HG02763 (cell line): ENCODE data around the gene GIMD1.
"Not testable (repeated sequence)": the region's sequence is repeated elsewhere in the genome, so short reads cannot be mapped to it uniquely, and the experiment has no call there.

Experiments used
- ATAC-seq: cut with Tn5 transposase; IDR thresholded peaks from one replicate; pipeline ENCODE4 v1.9.1; 2021; ENCODE audit warnings: mild to moderate bottlenecking, moderate library complexity; ENCODE audit not compliant: unreplicated experiment

GIMD1 gene

DNA sequence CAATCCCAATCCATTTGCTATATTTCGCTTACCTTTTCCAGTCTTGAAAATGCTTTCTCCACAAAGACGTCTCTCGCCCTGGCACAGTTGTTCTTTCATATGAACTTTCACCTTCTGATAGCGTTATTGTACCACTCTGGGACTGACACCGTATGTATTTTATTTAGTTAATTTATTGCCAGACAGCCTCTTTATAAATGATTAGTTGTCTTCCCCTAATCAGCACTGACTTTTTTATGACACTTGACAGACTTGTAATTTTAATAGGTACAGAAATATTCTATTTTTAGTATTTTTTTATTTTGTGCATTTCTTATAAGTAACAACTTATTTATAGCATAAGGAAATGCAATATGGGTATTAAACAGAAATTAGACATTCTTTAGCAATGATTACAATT lies at the start of gene GIMD1:
Gene GIMD1, minus strand, starts transcription at position 101 of the 400 bp plus-strand sequence. CDS start 1,343 bp downstream, outside the sequence.
- ATAC-seq = no peak

DNA sequence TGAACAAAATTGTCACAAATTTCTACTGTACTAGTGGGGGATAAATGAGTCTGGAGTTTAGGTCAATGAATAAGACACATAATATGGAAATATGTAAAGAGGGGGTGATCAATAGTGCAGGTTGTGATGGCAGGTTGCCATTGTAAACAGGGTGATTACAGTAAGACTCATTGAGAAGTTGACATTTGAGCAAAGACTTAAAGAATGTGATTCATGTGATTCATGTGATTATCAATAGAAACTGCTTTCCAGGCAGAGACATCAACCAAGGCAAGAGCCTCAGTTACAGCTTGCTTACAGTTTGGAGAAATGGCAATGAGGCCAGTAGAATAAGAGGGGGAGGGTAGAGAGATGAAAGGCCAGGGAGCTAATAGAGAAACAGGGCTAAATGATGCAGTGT lies 45.8 kb upstream of the GIMD1 start:
- no peak for ATAC-seq

DNA sequence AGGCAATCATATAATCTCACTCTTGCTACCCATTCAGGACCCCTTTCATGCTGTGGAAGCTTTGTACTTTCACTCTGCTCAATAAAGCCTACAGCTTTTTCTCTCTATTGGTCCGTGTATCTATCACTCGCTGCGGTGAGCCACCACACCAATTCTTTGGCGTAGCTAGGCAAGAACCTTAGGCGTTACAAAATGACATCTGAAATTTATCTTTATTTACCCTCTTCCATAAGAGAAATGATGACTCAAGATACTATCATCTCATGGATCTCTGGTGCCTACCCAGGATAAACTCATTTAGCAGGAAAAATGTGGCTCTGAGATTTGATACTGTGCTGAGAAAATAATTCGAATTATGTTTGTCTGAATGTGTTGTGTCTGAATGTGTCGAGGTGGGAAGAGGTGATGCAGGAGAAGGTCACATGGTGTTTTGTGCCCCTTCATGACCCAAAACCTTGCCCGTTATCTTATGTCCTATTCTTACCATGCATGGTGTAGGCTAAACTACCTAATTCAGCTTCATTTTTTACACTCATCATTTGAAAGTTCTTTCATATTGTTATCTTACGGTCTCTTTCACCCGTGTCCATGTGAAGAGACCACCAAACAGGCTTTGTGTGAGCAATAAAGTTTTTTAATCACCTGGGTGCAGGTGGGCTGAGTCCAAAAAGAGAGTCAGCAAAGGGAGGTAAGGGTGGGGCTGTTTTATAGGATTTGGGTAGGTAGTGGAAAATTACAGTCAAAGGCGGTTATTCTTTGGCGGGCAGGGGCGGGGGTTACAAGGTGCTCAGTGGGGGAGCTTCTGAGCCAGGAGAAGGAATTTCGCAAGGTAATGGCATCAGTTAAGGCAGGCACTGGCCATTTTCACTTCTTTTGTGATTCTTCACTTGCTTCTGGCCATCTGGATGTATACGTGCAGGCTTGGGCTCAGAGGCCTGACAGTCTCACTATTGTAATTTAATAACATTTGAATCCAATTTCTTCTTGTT lies 41.6 kb upstream of the GIMD1 start:
- no peak for ATAC-seq

DNA sequence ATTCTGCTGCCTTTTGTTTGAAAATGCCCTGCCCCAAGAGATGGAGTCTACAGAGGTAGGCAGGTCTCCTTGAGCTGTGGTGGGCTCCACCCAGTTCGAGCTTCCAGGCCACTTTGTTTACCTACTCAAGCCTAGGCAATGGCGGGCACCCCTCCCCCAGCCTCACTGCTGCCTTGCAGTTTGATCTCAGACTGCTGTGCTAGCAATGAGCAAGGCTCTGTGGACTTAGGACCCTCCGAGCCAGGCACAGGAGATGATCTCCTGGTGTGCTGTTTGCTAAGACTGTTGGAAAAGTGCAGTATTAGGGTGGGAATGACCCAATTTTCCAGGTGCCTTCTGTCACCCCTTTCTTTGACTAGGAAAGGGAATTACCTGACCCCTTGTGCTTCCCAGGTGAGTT lies 39.4 kb upstream of the GIMD1 start:
- ATAC-seq = not testable (repeated sequence)

DNA sequence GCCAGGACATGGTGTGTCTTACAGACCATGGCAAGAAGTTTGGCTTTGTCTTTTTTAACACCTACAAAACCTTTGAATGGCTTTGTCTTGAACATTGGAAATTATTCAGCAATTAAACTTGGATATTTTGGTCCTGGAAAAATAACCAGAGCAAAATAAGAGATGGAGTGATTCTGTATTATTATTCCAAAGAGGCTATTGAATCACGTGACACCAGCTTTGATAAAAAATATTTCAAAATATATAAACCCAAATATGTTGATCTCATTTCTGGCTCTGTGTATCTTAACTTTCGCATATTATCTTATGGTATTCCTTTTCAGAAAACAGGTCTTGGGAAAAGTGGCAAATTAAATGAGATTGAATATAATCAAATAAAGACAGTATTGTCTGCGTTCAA lies 32.6 kb upstream of the GIMD1 start:
- ATAC-seq = no peak

DNA sequence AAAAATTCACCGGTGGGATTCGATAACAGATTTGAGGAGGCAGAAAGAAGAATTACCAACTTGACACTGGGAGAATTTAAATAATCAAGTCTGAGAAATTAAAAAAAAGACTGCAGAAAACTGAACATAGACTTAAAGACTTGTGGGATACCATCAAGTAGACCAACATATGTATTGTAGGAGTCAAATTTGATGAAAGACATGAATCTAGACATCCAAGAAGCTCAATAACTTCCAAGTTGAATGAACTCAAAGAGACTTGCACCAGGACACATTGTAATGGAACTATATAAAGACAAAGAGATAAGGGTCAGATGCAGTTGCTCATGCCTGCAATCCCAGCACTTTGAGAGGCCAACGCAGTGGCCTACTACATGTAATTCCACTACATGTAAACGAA lies 30.3 kb upstream of the GIMD1 start:
- not testable (repeated sequence) for ATAC-seq

DNA sequence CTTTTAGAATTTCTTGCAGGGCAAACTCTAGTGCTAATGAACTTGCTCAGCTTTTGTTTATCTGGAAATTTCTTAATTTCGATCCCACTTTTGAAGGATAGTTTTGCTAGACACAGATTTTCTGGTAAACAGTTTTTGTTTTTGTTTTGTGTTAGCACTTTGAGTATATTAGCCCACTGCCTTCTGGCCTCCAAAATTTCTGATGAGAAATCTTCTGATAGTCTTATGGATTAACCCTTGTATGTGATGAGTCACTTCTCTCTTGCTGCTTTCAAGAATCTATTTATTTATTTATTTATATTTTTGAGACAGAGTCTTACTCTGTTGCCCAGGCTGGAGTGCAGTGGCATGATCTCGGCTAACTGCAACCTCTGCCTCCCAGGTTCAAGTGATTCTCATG lies 27.0 kb upstream of the GIMD1 start:
- ATAC-seq = no peak

DNA sequence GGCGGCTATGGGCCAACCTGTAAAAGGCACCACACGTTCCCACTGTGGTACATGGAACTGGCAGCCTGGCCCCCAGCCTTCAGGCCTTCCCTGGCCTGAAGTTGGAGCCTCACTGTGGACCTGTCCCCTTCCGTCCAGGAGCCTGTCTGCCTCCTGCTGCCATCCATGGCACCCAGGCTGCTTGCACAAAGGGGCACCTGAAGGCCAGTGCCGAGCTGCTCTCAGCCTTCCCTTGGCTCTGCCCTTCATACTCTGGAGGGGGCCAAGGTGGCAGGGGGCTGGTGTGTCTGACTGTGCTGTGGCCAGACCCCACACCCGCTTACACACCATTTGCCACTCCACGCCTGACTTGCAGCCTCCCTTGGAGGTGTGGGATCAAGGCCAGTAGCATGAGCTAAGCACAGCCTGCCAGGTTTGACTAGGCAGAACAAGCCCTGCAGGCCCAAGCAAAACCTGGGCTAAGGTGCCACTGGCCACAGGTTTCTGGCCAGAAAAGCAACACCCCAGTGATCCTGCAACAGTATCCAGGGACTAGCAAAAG lies 17.3 kb upstream of the GIMD1 start:
- no peak for ATAC-seq

DNA sequence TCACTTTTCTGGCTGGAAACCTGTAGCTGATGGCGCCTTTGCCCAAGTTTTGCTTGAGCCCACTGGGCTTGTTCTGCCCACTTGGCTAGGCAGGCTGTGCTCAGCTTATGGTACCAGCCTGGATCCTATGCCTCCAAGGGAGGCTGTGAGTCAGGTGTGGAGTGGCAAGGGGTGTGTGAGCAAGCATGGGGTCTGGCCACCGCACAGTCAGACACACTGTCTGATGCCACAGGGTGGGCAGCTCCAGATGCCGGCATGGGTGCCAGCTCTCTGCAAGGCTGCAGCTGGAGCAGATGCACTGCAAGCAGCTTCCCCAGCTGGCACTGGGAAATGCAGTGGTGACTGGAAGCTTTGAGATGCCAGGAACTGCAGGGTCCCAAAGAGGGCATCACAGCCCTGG lies 16.3 kb upstream of the GIMD1 start:
- ATAC-seq = no peak

DNA sequence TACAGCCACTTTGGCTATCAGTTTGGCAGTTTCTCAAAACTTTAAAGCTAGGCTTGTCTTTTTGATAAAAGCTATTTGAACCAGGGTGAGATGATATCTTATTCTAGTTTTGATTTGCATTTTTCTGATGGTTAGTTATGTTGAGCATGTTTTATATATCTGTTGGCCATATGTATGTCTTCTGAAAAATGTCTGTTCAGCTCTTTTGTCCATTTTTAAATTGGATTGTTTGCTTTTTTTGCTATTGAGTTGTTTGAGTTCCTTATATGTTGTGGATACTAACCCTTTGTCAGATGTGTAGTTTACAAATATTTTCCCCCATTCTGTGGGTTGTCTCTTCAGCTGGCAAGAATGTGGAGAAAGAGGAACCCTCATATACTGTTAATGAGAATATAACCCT lies 11.6 kb upstream of the GIMD1 start:
- no peak for ATAC-seq

DNA sequence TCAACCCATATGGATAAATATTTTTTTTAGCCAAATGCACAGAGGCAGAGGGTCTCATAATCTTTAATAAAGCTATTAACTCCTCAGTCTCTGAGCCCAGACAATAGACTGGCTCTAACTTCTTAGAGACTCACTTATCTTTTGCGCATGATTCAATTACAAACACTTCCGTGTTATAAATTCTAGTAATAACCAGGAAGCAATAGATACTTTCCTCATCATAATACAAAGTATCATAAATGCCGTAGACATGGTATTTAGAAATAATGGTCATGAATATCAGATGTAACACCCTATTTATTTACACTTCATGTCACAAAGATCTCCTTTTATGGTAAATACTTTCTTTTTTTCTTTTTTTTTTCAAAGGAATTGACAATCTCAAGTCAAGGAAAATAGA lies 4.4 kb upstream of the GIMD1 start:
- no peak for ATAC-seq

DNA sequence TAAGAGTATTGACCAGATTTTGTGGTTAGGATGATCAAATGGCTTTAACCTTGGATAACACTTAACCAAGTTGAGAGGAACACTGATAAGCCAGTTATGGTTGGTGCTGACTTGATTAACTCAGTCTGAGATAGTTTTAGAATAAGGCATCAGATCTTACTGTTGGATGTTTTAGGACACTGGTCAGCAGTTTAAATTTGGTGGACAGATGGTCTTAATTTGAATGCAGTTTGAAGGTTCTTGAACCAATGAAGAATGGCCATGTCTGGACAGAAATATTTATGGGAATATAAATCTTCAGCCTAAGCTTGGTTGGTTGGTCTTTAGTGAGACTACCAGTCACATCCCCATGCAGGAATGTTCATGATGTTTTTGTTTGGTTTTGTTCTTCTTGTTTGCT lies 2.6 kb upstream of the GIMD1 start:
- no peak for ATAC-seq

DNA sequence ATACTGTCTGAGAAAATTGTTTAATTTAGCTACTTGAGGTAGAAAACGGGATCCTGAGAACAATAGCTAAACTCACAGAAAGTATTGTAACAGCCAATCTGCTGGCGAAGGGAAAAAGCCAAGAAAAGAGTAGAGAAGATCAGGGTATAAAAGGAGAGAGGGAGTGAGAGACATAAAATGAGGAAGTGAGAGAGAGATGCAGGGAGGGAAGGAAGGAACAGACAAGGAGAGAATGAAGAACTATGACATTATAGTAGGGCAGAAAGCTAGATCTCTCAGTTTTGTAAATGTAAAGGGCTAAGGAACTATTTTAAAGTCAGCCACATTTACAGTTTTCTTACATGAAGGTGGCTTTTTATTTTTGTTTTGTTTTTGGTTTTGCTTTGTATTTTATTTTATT lies 1.6 kb upstream of the GIMD1 start:
- no peak for ATAC-seq

DNA sequence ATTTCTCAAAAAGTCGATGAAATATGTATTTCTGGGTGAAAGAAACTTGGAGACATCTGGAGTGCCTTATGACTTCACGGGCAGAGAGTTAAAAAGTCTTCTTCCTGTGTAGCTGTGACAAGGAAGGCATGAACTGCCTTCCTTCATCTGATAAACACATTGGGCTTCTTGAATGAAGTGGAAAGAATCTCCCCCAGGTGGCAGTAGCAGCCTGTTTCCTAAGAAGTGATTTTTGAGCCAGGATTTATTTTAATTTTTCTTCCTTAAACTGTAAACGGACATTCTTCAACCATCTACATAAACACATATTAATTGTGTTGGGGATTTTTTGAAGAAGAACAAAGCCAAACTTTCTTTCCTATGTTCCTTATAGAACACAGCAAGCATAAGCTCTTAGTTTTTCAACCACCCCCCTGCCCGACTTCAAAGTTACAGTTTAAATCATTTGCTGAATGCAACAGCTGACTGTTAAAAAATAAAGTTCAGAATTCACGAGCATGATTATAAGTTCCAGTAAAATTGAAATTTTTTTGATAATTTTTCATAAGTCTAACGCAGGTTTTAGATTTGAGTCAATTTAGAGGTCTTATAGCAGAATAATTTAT lies 980 bp upstream of the GIMD1 start:
- no peak for ATAC-seq

DNA sequence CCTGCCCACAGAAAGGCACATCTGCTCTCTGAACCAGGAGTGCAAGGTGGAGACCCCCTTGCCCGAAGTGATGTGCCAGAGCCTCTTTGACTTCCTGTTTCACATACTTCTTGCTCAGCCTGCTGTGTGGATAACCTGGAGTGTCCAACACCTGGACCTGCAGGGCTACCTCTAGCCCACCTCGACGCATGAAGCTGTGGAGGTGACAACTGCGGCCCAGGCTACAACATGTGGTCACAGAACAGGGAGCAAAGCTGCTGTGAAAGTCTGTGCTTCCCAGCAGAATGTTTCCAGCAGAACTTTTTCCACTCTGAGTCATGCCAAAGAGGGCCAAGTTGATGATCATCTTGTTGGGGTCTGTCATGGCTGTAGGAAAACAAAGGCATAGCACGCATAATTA lies 1.5 kb downstream of the GIMD1 start:
- no peak for ATAC-seq

DNA sequence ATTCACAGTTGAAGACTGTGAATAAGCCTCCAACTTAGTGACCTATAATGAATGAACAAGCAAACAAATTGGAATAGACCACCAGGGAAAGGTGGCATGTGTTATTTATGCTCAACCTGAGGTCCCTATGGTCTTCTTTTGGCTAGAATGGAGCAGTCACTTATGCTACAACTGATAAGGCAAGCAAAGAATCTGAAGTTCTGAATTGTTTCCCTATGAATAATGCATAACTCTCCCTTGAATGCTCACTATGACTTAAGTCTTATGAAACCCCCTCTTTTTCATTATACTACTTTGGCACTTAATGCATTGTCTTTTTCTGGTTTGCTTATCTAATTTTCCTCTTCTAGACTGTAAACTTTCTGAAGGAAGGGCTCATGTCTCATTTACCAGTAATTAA lies 2.6 kb downstream of the GIMD1 start:
- ATAC-seq = no peak

DNA sequence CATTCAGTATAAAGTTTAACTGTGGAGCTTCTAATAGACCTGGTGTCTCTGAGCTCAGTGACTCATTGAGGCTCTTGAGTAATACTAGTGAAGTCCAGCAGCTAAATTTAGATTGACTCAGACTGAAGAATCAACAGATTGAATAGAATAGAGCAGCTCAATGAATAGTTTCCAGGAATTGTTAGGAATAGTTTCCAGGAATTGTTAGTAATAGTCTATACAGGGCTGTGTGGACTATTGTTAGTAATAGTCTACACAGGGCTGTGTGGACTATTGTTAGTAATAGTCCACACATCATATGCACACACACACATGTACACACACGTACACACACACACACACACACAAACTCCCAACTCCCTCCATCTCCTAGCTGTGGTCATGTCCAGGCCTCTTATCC lies 3.0 kb downstream of the GIMD1 start:
- ATAC-seq = no peak

DNA sequence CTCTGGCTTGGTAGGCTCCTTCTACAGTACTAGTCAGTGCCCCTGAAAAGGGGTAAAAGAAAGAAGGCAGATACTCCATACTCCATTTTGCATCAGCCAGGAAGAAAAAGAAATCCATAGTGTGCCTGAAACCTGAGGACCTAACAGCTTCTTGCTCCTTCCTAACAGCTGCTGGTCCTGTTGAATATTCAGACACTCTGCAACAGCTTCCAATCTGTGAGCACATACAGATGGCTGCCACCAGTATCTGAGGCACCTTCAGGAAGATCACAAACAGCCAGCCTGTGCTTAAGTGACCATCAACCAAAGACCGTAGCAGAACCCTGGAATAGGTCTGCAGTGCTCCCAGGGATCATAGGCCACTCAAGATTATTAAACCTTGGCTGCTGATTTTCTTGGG lies 4.3 kb downstream of the GIMD1 start:
- no peak for ATAC-seq

DNA sequence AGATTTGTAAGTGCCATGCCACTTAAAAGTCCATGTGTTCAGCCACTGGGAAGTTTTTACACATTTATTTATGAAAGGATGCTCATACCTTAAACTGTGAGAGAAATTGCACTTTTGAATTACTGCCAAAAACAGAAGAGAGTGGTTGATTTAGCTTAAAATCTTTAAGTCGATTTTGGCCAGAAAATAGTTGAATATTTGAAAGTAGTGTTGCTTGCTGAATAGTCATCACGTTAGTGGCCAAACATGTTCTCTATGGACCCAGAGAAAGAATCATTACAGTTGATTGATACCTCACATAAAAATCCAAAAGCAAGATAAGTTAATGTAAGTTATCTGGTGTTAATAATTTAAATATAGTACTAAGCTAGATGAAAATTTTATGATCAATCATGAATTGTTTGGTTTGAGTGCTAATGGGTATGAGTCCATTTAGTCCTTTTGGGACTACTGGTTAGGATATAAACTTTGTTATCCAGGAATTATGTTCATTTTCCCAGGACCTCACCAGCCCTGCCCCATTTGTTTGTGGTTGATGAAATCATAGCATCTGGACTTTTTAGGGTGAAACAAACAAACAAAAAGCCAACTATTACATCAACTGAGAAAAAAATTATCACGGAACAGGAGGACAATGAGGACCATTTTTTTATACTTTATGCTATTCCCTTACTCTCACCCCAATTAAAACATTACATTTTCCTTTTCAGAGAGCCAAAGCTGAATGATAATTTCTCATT lies 6.3 kb downstream of the GIMD1 start:
- ATAC-seq = no peak

DNA sequence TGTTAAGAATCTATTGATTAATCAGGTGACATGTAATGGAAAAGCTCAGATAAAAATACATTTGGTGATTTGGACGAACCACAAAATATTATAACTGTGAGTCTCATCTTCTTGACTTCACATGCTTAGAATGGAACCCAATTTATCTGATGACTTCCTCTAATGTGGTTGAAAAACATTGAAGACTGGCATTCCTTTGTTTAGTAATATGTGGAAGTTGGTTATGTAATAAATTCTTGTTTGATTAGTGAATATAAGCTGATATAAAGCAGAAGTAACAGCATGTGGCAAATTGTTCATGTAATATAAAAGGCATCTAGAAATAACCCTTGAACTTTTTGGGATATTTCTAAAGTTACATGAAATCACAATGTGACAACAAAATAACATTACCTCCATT lies 9.7 kb downstream of the GIMD1 start:
- no peak for ATAC-seq

DNA sequence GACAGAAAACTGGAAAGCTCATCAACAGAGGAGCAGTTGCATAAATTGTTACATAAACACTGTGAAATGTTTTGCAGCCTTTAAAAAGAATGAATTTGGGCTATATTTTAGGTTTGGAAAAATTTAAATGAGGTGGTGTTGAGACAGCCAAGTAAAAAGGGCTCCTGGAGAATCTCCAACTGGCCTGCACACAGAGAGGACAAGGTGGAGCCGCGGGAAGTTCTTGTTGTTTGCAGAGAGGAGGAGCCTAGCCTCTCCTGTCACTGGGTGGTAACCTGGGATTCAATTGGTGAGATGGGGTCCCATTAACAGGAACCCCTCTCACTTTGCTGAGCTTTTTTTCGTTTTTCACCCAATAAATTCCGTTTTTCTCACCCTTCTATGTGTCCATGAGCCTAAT lies 13.4 kb downstream of the GIMD1 start:
- no peak for ATAC-seq
